Fibroblast of lung (primary cell): ENCODE data around the gene POMT1.

Source experiments
- EZH2 ChIP-seq: IDR thresholded peaks from 2 replicates; pipeline ENCODE4 v1.5.1; 2012; ENCODE audit warnings: low read length, control low read depth, mild to moderate bottlenecking; ENCODE audit errors: missing control alignments
- TF ChIP-seq, protein P1 (sequence below), 2 donors: IDR thresholded peaks in 1 of 2; conservative IDR thresholded peaks in 1 of 2; 1 replicate in 1 of 2; 2 replicates in 1 of 2; pipeline ENCODE4 v1.5.1; 2011 to 2012; ENCODE audit warnings: low read length in 2 of 2, control low read depth in 1 of 2, inconsistent platforms in 1 of 2, low read depth in 1 of 2, mild to moderate bottlenecking in 1 of 2

DNA sequence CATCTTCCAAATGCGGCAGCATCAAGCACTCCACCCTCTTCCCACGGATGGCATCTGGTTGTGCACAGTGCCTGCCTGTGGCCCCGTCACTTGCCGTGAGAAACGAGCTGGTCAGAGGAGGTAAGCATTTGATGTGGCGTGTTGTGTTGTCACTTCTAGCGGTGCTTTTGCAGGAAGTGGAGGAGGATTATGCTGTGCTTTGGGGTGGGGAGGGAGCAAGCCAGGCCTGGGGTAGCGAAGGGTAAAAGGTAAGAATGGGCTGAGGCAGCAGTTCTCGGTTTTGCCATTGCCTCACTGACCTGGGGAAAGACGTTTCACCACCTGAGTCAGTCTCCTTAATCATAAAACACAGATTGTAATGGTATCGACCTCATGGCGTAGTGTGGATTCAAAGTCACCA is 2.3 kb upstream of the POMT1 start:
- TF ChIP-seq, protein P1, sequence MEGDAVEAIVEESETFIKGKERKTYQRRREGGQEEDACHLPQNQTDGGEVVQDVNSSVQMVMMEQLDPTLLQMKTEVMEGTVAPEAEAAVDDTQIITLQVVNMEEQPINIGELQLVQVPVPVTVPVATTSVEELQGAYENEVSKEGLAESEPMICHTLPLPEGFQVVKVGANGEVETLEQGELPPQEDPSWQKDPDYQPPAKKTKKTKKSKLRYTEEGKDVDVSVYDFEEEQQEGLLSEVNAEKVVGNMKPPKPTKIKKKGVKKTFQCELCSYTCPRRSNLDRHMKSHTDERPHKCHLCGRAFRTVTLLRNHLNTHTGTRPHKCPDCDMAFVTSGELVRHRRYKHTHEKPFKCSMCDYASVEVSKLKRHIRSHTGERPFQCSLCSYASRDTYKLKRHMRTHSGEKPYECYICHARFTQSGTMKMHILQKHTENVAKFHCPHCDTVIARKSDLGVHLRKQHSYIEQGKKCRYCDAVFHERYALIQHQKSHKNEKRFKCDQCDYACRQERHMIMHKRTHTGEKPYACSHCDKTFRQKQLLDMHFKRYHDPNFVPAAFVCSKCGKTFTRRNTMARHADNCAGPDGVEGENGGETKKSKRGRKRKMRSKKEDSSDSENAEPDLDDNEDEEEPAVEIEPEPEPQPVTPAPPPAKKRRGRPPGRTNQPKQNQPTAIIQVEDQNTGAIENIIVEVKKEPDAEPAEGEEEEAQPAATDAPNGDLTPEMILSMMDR (conservative IDR thresholded peaks at IDR 0.05 in 1 of 2, IDR thresholded peaks at IDR 0.05 in 1 of 2; ENCODE audit: low read depth in 1 of 2, low read length in 2 of 2): no peak
- TF ChIP-seq EZH2: no peak
